ENCODE measurements around the gene SLC9C1.
"Not testable (repeated sequence)": the region's sequence is repeated elsewhere in the genome, so short reads cannot be mapped to it uniquely, and the experiment has no call there.

GRCh38 chr3:112185423-112186035 lies 108.5 kb downstream of the SLC9C1 start:
- TF ChIP-seq CTCF (conservative IDR thresholded peaks at IDR 0.05; ENCODE audit: low read depth, low read length); USF2 (IDR thresholded peaks at IDR 0.05; ENCODE audit: low read depth, low read length); RAD21 (IDR thresholded peaks at IDR 0.05; ENCODE audit: low read length); CEBPB (IDR thresholded peaks at IDR 0.05; ENCODE audit: low read depth, low read length); RFX5 (IDR thresholded peaks at IDR 0.05; ENCODE audit: low read depth, low read length); POLR2A (IDR thresholded peaks at IDR 0.05; ENCODE audit: low read depth, low read length); RCOR1 (IDR thresholded peaks at IDR 0.05; ENCODE audit: insufficient replicate concordance, low read length); ELK1 (IDR thresholded peaks at IDR 0.05; ENCODE audit: borderline replicate concordance, low read depth, low read length); MXI1 (IDR thresholded peaks at IDR 0.05; ENCODE audit: borderline replicate concordance, low read depth, low read length); SMC3 (IDR thresholded peaks at IDR 0.05; ENCODE audit: low read depth, low read length): not testable (repeated sequence)

Measured in IMR-90 (cell line).